Body of pancreas (tissue), 4 donors: Measurements from ENCODE around the gene CNST.
"Not testable (repeated sequence)": the region's sequence is repeated elsewhere in the genome, so short reads cannot be mapped to it uniquely, and the experiment has no call there.

Experiments used
- CTCF ChIP-seq, 7 experiments: fragments of 450-650 bp in 4 of 7; fragments of 200-600 bp in 3 of 7; sonication (generic) in 3 of 7; IDR thresholded peaks; one replicate each; pipeline ENCODE4 v1.5.1; 2016 to 2019; ENCODE audit warnings: antibody characterized with exemption in 7 of 7
- POLR2A ChIP-seq, 3 donors: fragments of 450-650 bp; IDR thresholded peaks; one replicate each; pipeline ENCODE4 v1.6.1; 2016; ENCODE audit warnings: antibody characterized with exemption in 3 of 3, mild to moderate bottlenecking in 2 of 3

DNA sequence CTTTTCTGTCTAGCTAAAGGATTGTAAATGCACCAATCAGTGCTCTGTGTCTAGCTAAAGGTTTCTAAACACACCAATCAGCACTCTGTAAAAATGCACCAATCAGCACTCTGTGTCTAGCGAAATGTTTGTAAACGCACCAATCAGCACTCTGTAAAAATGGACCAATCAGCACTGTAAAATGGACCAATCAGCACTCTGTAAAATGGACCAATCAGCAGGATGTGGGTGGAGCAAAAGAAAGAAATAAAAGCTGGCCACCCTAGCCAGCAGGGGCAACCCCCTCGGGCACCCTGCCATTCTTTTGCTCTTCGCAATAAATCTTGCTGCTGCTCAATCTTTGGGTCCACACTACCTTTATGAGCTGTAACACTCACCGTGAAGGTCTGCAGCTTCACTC is 146.2 kb downstream of the CNST start:
- not testable (repeated sequence) for TF ChIP-seq CTCF, POLR2A (IDR thresholded peaks at IDR 0.05)
